IPS DF 4.7 (cell line): ENCODE data around the gene GNG12.

Experiments used
- DNase-seq: peaks from one replicate; pipeline ENCODE4 v3.0.0-alpha.2; 2013; ENCODE audit warnings: low spot score; ENCODE audit errors: extremely low read depth

Gene GNG12

GRCh38 chr1:67787746-67788145 lies 45.5 kb downstream of the GNG12 start:
- no peak for DNase-seq

- DNase-seq, result no peak
These were observed 47.2 kb downstream of the GNG12 start for GRCh38 chr1:67785847-67786753.

GRCh38 chr1:67784545-67785186 lies 48.6 kb downstream of the GNG12 start:
- DNase-seq, result no peak

- no peak for DNase-seq
These were observed 52.6 kb downstream of the GNG12 start for GRCh38 chr1:67780637-67781036.

GRCh38 chr1:67777440-67777839 lies 55.8 kb downstream of the GNG12 start:
- no peak for DNase-seq

GRCh38 chr1:67777016-67777415 lies 56.3 kb downstream of the GNG12 start:
- DNase-seq, result no peak

- no peak for DNase-seq
These were observed 59.8 kb downstream of the GNG12 start for GRCh38 chr1:67773462-67773861.

- no peak for DNase-seq
These were observed 61.5 kb downstream of the GNG12 start for GRCh38 chr1:67771749-67772148.

GRCh38 chr1:67771152-67771551 lies 62.1 kb downstream of the GNG12 start:
- no peak for DNase-seq

GRCh38 chr1:67769633-67770256 lies 63.5 kb downstream of the GNG12 start:
- no peak for DNase-seq

- DNase-seq, result no peak
These were observed 64.8 kb downstream of the GNG12 start for GRCh38 chr1:67768480-67768879.

GRCh38 chr1:67767103-67767782 lies 66.0 kb downstream of the GNG12 start:
- no peak for DNase-seq

GRCh38 chr1:67766141-67766978 lies 66.9 kb downstream of the GNG12 start:
- no peak for DNase-seq

- DNase-seq, result no peak
These were observed 68.6 kb downstream of the GNG12 start for GRCh38 chr1:67764633-67765032.

GRCh38 chr1:67761730-67762129 lies 71.5 kb downstream of the GNG12 start:
- DNase-seq, result no peak

- no peak for DNase-seq
These were observed 72.2 kb downstream of the GNG12 start for GRCh38 chr1:67761091-67761490.

- no peak for DNase-seq
These were observed 73.0 kb downstream of the GNG12 start for GRCh38 chr1:67760030-67760821.

GRCh38 chr1:67759692-67760029 lies 73.6 kb downstream of the GNG12 start:
- DNase-seq, result no peak

GRCh38 chr1:67759066-67759465 lies 74.2 kb downstream of the GNG12 start:
- no peak for DNase-seq

GRCh38 chr1:67755619-67756018 lies 77.6 kb downstream of the GNG12 start:
- no peak for DNase-seq
